WTC11 (cell line): ENCODE results near the gene BCL2L12. TPM values are rescaled to one million over a fixed set of nuclear protein-coding genes. Genes with fewer than 3 reads are reported as not detected.

ENCODE experiments used
- ATAC-seq: fragments of 200-7000 bp; cut with Tn5 transposase; 2 replicates; pipeline ENCODE4 v1.10.0; 2021; ENCODE audit warnings: mild to moderate bottlenecking, moderate library complexity
- CTCF ChIA-PET: fragments of 300-600 bp; sonication (Branson Sonifier 250); formaldehyde crosslinking; loops from one replicate; lab custom pipeline; 2021; ENCODE audit warnings: antibody characterized with exemption; lab: Charles Lee
- POLR2A ChIA-PET: fragments of 350-600 bp; sonication (Branson Sonifier 250); formaldehyde crosslinking; loops from one replicate; lab custom pipeline; 2021; ENCODE audit warnings: antibody characterized with exemption; lab: Charles Lee
- DNase-seq: peaks from one replicate; pipeline ENCODE4 v3.0.0; 2021; ENCODE audit warnings: low spot score
- H3K27ac Mint-ChIP-seq: 2 replicates; pipeline ENCODE4 v1.8.0; 2021; ENCODE audit warnings: mixed read lengths
- H3K27me3 Mint-ChIP-seq: 2 replicates; pipeline ENCODE4 v1.8.0; 2021; ENCODE audit warnings: low read depth, mild to moderate bottlenecking, moderate library complexity, mixed read lengths
- H3K36me3 Mint-ChIP-seq: 2 replicates; pipeline ENCODE4 v1.8.0; 2021; ENCODE audit warnings: mixed read lengths
- H3K4me1 Mint-ChIP-seq: 2 replicates; pipeline ENCODE4 v1.8.0; 2022; ENCODE audit warnings: mixed read lengths
- H3K4me3 Mint-ChIP-seq: 2 replicates; pipeline ENCODE4 v1.8.0; 2021; ENCODE audit warnings: mild to moderate bottlenecking, moderate library complexity, mixed read lengths
- H3K9me3 Mint-ChIP-seq: 2 replicates; pipeline ENCODE4 v1.8.0; 2021; ENCODE audit warnings: mixed read lengths
- JUN ChIP-seq: sonication (generic); formaldehyde crosslinking; IDR thresholded peaks from 2 replicates; pipeline ENCODE4 v1.8.0; 2023; ENCODE audit warnings: mild to moderate bottlenecking, missing genetic modification reagents
- NFE2L1 ChIP-seq: sonication (generic); formaldehyde crosslinking; IDR thresholded peaks from 2 replicates; pipeline ENCODE4 v1.8.1; 2023; ENCODE audit warnings: missing genetic modification reagents
- OVOL2 ChIP-seq: fragments of 250-450 bp; sonication (Bioruptor Pico); IDR thresholded peaks from 2 replicates; pipeline ENCODE4 v1.9.0; 2021; ENCODE audit warnings: mild to moderate bottlenecking, borderline replicate concordance
- TCF7 ChIP-seq: sonication (generic); formaldehyde crosslinking; IDR thresholded peaks from 2 replicates; pipeline ENCODE4 v1.8.0; 2022; ENCODE audit warnings: mild to moderate bottlenecking, low read depth, missing genetic modification reagents, moderate library complexity
- ZNF219 ChIP-seq: sonication (generic); formaldehyde crosslinking; IDR thresholded peaks from 2 replicates; pipeline ENCODE4 v1.8.0; 2023; ENCODE audit warnings: missing genetic modification reagents, mild to moderate bottlenecking, borderline replicate concordance
- ZNF317 ChIP-seq: sonication (generic); formaldehyde crosslinking; IDR thresholded peaks from 2 replicates; pipeline ENCODE4 v1.8.1; 2023; ENCODE audit warnings: low read depth, mild to moderate bottlenecking, moderate library complexity, missing genetic modification reagents, borderline replicate concordance
- ZNF423 ChIP-seq: fragments of 250-450 bp; sonication (Bioruptor Pico); IDR thresholded peaks from 2 replicates; pipeline ENCODE4 v2.1.2; 2022; ENCODE audit warnings: mild to moderate bottlenecking, moderate library complexity
- total RNA-seq: library from RNA; stranded (reverse); gene quantifications from 3 replicates; pipeline ENCODE4 v1.2.3, GENCODE V29; 2021
- TF ChIP-seq, protein P1 (sequence below): sonication (generic); formaldehyde crosslinking; IDR thresholded peaks from 2 replicates; pipeline ENCODE4 v1.8.0; 2023; ENCODE audit warnings: missing genetic modification reagents
- TF ChIP-seq, protein P2 (sequence below): sonication (generic); formaldehyde crosslinking; IDR thresholded peaks from 2 replicates; pipeline ENCODE4 v1.8.1; 2023; ENCODE audit warnings: mild to moderate bottlenecking, missing genetic modification reagents, borderline replicate concordance
- TF ChIP-seq, protein P3 (sequence below): sonication (generic); formaldehyde crosslinking; IDR thresholded peaks from 2 replicates; pipeline ENCODE4 v1.8.0; 2023; ENCODE audit warnings: missing genetic modification reagents, mild to moderate bottlenecking, borderline replicate concordance
- TF ChIP-seq, protein P4 (sequence below): fragments of 250-450 bp; sonication (Bioruptor Pico); IDR thresholded peaks from 2 replicates; pipeline ENCODE4 v1.9.0; 2021; ENCODE audit warnings: mild to moderate bottlenecking

Gene BCL2L12
- total RNA-seq, 1 experiment from 2014 or later = 146 TPM

DNA sequence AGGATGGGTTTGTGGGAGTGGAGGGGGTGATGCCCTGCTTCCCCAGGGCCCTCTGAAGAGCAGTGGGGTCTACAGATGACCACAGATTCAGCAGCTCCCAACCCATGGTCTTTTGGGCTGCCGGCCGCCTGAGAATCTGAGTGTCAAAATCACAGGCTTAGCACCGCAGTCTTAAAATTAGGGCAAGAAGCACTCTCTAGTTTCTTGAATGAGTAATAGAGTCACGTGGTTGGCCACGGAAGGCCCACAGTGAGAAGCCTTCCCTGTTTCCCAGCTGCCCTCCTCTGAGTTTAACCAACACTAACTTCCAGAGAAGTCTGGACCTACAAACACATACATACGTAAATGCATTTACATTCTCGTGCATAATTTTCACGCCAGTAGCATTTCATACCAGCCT, 16.5 kb downstream of the BCL2L12 start (continued):
- TF ChIP-seq, protein P1, sequence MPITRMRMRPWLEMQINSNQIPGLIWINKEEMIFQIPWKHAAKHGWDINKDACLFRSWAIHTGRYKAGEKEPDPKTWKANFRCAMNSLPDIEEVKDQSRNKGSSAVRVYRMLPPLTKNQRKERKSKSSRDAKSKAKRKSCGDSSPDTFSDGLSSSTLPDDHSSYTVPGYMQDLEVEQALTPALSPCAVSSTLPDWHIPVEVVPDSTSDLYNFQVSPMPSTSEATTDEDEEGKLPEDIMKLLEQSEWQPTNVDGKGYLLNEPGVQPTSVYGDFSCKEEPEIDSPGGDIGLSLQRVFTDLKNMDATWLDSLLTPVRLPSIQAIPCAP = no peak
- TF ChIP-seq NFE2L1 (CRISPR knock-in tag) (no peak), OVOL2 (no peak), ZNF317 (no peak)
- TF ChIP-seq, protein P2, sequence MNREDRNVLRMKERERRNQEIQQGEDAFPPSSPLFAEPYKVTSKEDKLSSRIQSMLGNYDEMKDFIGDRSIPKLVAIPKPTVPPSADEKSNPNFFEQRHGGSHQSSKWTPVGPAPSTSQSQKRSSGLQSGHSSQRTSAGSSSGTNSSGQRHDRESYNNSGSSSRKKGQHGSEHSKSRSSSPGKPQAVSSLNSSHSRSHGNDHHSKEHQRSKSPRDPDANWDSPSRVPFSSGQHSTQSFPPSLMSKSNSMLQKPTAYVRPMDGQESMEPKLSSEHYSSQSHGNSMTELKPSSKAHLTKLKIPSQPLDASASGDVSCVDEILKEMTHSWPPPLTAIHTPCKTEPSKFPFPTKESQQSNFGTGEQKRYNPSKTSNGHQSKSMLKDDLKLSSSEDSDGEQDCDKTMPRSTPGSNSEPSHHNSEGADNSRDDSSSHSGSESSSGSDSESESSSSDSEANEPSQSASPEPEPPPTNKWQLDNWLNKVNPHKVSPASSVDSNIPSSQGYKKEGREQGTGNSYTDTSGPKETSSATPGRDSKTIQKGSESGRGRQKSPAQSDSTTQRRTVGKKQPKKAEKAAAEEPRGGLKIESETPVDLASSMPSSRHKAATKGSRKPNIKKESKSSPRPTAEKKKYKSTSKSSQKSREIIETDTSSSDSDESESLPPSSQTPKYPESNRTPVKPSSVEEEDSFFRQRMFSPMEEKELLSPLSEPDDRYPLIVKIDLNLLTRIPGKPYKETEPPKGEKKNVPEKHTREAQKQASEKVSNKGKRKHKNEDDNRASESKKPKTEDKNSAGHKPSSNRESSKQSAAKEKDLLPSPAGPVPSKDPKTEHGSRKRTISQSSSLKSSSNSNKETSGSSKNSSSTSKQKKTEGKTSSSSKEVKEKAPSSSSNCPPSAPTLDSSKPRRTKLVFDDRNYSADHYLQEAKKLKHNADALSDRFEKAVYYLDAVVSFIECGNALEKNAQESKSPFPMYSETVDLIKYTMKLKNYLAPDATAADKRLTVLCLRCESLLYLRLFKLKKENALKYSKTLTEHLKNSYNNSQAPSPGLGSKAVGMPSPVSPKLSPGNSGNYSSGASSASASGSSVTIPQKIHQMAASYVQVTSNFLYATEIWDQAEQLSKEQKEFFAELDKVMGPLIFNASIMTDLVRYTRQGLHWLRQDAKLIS (CRISPR knock-in tag) = no peak
- TF ChIP-seq, protein P3, sequence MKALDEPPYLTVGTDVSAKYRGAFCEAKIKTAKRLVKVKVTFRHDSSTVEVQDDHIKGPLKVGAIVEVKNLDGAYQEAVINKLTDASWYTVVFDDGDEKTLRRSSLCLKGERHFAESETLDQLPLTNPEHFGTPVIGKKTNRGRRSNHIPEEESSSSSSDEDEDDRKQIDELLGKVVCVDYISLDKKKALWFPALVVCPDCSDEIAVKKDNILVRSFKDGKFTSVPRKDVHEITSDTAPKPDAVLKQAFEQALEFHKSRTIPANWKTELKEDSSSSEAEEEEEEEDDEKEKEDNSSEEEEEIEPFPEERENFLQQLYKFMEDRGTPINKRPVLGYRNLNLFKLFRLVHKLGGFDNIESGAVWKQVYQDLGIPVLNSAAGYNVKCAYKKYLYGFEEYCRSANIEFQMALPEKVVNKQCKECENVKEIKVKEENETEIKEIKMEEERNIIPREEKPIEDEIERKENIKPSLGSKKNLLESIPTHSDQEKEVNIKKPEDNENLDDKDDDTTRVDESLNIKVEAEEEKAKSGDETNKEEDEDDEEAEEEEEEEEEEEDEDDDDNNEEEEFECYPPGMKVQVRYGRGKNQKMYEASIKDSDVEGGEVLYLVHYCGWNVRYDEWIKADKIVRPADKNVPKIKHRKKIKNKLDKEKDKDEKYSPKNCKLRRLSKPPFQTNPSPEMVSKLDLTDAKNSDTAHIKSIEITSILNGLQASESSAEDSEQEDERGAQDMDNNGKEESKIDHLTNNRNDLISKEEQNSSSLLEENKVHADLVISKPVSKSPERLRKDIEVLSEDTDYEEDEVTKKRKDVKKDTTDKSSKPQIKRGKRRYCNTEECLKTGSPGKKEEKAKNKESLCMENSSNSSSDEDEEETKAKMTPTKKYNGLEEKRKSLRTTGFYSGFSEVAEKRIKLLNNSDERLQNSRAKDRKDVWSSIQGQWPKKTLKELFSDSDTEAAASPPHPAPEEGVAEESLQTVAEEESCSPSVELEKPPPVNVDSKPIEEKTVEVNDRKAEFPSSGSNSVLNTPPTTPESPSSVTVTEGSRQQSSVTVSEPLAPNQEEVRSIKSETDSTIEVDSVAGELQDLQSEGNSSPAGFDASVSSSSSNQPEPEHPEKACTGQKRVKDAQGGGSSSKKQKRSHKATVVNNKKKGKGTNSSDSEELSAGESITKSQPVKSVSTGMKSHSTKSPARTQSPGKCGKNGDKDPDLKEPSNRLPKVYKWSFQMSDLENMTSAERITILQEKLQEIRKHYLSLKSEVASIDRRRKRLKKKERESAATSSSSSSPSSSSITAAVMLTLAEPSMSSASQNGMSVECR (CRISPR knock-in tag) = no peak

DNA sequence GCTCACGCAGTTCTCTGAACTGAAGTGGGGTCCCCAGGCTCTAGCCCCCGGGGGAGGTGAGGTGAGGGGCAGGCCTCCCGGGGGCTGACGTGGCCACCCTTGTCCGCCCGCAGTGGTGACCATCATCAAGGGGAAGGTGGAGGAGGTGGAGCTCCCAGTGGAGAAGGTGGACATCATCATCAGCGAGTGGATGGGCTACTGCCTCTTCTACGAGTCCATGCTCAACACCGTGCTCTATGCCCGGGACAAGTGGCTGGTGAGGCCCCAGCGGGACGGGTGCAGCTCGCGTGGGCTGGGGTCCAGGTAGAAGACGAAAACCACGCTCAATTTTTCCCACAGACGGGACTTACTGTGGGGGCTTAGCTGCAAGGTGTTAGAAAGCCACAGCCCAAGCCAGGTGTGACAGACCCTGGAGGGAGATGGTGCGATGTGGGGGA, 18.1 kb downstream of the BCL2L12 start:
- CTCF ChIA-PET = interaction anchor here (0.5 to 1.9 kb wide), 10 partner anchors 8 to 177 kb away, joined by 3 to 13 read pairs (median 3); partner anchors contain the start of gene FUZ
- TF ChIP-seq TCF7 (CRISPR knock-in tag) (no peak), ZNF423 (CRISPR knock-in tag) (no peak), JUN (CRISPR knock-in tag) (no peak), ZNF219 (CRISPR knock-in tag) (no peak)
- TF ChIP-seq, protein P4, sequence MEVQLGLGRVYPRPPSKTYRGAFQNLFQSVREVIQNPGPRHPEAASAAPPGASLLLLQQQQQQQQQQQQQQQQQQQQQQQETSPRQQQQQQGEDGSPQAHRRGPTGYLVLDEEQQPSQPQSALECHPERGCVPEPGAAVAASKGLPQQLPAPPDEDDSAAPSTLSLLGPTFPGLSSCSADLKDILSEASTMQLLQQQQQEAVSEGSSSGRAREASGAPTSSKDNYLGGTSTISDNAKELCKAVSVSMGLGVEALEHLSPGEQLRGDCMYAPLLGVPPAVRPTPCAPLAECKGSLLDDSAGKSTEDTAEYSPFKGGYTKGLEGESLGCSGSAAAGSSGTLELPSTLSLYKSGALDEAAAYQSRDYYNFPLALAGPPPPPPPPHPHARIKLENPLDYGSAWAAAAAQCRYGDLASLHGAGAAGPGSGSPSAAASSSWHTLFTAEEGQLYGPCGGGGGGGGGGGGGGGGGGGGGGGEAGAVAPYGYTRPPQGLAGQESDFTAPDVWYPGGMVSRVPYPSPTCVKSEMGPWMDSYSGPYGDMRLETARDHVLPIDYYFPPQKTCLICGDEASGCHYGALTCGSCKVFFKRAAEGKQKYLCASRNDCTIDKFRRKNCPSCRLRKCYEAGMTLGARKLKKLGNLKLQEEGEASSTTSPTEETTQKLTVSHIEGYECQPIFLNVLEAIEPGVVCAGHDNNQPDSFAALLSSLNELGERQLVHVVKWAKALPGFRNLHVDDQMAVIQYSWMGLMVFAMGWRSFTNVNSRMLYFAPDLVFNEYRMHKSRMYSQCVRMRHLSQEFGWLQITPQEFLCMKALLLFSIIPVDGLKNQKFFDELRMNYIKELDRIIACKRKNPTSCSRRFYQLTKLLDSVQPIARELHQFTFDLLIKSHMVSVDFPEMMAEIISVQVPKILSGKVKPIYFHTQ (CRISPR knock-in tag) = no peak
- TF ChIP-seq, all 79 proteins: peak for 0
- POLR2A ChIA-PET = interaction anchor here (0.8 to 1.3 kb wide), 2 partner anchors 8 to 43 kb away, joined by 3 to 5 read pairs; no protein-coding TSS in a partner anchor
- peaks cover 46% of the 10 kb centered on the region for H3K4me1 Mint-ChIP-seq
- no peaks in the 10 kb centered on the region for H3K9me3 Mint-ChIP-seq
- H3K27me3 Mint-ChIP-seq = no peaks in the 10 kb centered on the region
- 0 out of 2 replicates have a peak overlapping the region, but pooled peaks have one; percentile 27 for H3K27ac Mint-ChIP-seq
- DNase-seq (no peak), ATAC-seq (no peak)
- no peak overlapping the region for H3K4me3 Mint-ChIP-seq
- H3K36me3 Mint-ChIP-seq = peaks cover 58% of the 10 kb centered on the region
